ENCODE measurements around the gene ADORA1. TPM values are rescaled to one million over a fixed set of nuclear protein-coding genes. Genes with fewer than 3 reads are reported as not detected.

Gene ADORA1
- total and polyA plus RNA-seq, 2 donors (not counting 1 experiment from before 2014, with no cell fraction given) = not detected

DNA sequence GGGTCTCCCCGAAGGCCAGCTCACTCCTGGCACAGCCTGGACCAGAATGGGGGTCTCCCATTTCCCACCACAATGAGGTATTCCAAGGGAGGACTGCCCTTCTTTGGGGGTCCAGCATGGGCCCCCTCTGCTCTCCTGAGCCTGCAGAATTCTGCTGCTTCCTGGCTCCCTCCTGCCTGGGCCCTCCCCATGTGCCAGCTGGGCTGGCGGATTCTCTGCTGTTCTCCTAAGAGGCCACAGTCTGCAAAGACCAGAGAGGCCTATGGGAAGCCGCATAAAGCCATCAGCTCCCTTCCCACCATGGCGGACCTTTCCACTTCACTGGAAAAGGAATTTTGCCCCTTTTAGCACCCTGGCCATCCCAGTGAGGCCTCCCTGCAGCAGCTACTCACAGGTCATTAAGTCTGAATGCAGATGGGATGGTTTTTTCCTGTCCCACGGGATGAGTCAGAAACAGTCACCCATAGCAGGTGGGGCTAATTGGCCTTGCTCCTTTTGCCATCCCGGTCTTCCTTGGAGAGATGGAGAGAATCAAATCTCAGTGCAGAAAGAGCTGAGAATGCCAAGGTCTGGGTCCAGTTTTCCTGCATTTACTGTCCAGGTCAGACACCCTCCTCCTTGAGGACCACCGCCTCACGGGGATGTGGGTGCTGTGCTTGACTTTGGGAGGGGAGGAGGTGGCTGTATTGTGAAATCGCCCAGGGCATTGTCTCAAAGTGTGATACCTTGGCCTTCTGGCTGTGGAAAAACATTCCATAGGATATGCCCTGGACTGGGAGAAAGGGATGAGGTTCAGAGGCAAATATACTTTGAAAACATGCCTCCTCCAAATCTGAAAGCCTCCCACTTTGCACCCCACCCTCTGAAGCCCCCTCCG is 24.9 kb downstream of the ADORA1 start:
- CTCF ChIA-PET = interaction anchor here (1.5 kb wide), 1 partner anchor 19 kb away, joined by 4 read pairs; no protein-coding TSS in a partner anchor
- H3K4me2 ChIP-seq (replicated peaks; ENCODE audit: low read depth, low read length, poor library complexity, severe bottlenecking) = no peak overlapping the region
- no peaks in the 10 kb centered on the region for H3K79me2 ChIP-seq (ENCODE audit: control insufficient read depth, insufficient read depth, low read length)
- ATAC-seq (ENCODE audit: low read depth) (no peak), DNase-seq (no peak)
- no peaks in the 10 kb centered on the region for H3K9me3 Mint-ChIP-seq (ENCODE audit: insufficient read depth)
- H4K20me1 ChIP-seq (ENCODE audit: control insufficient read depth, insufficient read depth, low read length, poor library complexity, severe bottlenecking) = no peaks in the 10 kb centered on the region
- H3K9me3 ChIP-seq (ENCODE audit: control extremely low read depth in 1 of 3, control insufficient read depth in 2 of 3, insufficient read depth in 1 of 3, low read length in 2 of 3) = peaks cover 0 to 1% (median 0%) of the 10 kb centered on the region in 3 donors
- intact Hi-C loops (cut with micrococcal nuclease) = no loop called here
- no peaks in the 10 kb centered on the region for H3K36me3 ChIP-seq (replicated peaks in 1 of 2; ENCODE audit: control extremely low read depth in 1 of 2, control insufficient read depth in 1 of 2, extremely low read depth in 1 of 2, insufficient read depth in 2 of 2, low read length in 1 of 2)
- 98% methylated on average over 5 of the region's 10 CpGs for WGBS (ENCODE audit: insufficient coverage)
- POLR2A ChIA-PET = no interaction called here
- no peak overlapping the region for H2AFZ ChIP-seq (ENCODE audit: insufficient read depth, low read depth, low read length, poor library complexity, severe bottlenecking)
- H3K27me3 Mint-ChIP-seq = peaks cover 5% of the 10 kb centered on the region
- no peak for TF ChIP-seq EZH2 (IDR thresholded peaks at IDR 0.05; ENCODE audit: borderline replicate concordance, insufficient read depth, low read depth, low read length, poor library complexity, severe bottlenecking)
- TF ChIP-seq, protein P1, sequence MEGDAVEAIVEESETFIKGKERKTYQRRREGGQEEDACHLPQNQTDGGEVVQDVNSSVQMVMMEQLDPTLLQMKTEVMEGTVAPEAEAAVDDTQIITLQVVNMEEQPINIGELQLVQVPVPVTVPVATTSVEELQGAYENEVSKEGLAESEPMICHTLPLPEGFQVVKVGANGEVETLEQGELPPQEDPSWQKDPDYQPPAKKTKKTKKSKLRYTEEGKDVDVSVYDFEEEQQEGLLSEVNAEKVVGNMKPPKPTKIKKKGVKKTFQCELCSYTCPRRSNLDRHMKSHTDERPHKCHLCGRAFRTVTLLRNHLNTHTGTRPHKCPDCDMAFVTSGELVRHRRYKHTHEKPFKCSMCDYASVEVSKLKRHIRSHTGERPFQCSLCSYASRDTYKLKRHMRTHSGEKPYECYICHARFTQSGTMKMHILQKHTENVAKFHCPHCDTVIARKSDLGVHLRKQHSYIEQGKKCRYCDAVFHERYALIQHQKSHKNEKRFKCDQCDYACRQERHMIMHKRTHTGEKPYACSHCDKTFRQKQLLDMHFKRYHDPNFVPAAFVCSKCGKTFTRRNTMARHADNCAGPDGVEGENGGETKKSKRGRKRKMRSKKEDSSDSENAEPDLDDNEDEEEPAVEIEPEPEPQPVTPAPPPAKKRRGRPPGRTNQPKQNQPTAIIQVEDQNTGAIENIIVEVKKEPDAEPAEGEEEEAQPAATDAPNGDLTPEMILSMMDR (IDR thresholded peaks at IDR 0.05) = no peak
- H3K4me1 ChIP-seq (ENCODE audit: control insufficient read depth in 2 of 2, insufficient read depth in 2 of 2, low read length in 2 of 2) = no peaks in the 10 kb centered on the region
- peaks cover 0 to 4% (median 0%) of the 10 kb centered on the region in 4 experiments for H3K27me3 ChIP-seq (replicated peaks in 1 of 4; ENCODE audit: control extremely low read depth in 1 of 4, control insufficient read depth in 3 of 4, insufficient read depth in 4 of 4, low read length in 3 of 4)
- H3K4me3 ChIP-seq (ENCODE audit: control extremely low read depth in 1 of 5, extremely low read depth in 1 of 5, insufficient read depth in 1 of 5, low read depth in 2 of 5, low read length in 4 of 5) = no peak overlapping the region
- H3K4me3 Mint-ChIP-seq = no peak overlapping the region
- no peak overlapping the region for H3K27ac Mint-ChIP-seq
- H3K4me1 Mint-ChIP-seq = no peaks in the 10 kb centered on the region
- no peak overlapping the region for H3K27ac ChIP-seq (ENCODE audit: low read length in 2 of 2)
- no peak overlapping the region for H3K9ac ChIP-seq (ENCODE audit: low read length)

Measured in B cell (primary cell).